GM12874 (cell line): ENCODE results near the gene CROCC.
"Not testable (repeated sequence)": the region's sequence is repeated elsewhere in the genome, so short reads cannot be mapped to it uniquely, and the experiment has no call there.

ENCODE experiments used
- TF ChIP-seq, protein P1 (sequence below): IDR thresholded peaks from 2 replicates; pipeline ENCODE4 v1.5.1; 2011; ENCODE audit warnings: low read depth, mild to moderate bottlenecking, control low read depth, low read length, moderate library complexity; ENCODE audit not compliant: insufficient read depth

CROCC gene, protein sequence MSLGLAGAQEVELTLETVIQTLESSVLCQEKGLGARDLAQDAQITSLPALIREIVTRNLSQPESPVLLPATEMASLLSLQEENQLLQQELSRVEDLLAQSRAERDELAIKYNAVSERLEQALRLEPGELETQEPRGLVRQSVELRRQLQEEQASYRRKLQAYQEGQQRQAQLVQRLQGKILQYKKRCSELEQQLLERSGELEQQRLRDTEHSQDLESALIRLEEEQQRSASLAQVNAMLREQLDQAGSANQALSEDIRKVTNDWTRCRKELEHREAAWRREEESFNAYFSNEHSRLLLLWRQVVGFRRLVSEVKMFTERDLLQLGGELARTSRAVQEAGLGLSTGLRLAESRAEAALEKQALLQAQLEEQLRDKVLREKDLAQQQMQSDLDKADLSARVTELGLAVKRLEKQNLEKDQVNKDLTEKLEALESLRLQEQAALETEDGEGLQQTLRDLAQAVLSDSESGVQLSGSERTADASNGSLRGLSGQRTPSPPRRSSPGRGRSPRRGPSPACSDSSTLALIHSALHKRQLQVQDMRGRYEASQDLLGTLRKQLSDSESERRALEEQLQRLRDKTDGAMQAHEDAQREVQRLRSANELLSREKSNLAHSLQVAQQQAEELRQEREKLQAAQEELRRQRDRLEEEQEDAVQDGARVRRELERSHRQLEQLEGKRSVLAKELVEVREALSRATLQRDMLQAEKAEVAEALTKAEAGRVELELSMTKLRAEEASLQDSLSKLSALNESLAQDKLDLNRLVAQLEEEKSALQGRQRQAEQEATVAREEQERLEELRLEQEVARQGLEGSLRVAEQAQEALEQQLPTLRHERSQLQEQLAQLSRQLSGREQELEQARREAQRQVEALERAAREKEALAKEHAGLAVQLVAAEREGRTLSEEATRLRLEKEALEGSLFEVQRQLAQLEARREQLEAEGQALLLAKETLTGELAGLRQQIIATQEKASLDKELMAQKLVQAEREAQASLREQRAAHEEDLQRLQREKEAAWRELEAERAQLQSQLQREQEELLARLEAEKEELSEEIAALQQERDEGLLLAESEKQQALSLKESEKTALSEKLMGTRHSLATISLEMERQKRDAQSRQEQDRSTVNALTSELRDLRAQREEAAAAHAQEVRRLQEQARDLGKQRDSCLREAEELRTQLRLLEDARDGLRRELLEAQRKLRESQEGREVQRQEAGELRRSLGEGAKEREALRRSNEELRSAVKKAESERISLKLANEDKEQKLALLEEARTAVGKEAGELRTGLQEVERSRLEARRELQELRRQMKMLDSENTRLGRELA (N-terminal part only)

DNA sequence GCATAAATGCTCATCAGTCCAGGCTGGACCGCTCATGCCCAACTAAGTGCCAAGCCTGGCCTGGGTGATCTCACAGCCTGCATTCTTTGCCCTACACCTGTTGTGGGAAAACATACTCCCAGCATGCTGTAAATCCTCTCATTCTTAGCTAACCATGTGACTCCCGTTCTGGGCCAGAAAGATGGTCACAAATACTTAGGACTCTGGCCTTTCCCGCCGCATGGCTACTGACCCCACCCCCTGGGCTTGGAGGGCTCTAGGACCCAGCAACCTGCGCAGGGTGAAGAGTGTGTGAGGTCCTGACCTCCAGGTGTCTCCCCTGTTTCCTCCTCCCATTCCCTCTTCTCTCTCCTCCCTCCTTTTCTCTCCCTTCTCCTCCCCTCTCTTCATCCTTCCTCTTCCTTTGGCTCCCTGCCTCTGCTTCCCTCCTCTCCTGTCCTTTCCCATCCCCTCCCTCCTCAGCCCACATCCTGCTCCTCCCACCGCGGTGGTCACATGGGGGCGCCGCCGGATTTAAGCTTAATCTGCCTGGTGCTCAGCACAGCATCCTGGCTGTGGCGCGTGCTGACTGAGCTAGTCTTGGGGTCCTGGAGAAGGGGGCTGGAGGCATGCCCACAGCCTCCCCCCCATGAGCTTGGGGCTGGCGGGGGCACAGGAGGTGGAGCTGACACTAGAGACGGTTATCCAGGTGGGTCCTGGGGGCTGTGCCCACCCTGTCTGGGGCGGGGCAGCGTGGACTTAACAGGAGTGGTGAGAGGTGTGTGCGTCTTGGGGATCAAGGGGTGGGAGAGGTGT lies at the start of gene CROCC:
Gene CROCC, plus strand, starts transcription at position 541 of the 795 bp plus-strand sequence. Its CDS starts 88 bp downstream, at position 629.
- TF ChIP-seq, protein P1, sequence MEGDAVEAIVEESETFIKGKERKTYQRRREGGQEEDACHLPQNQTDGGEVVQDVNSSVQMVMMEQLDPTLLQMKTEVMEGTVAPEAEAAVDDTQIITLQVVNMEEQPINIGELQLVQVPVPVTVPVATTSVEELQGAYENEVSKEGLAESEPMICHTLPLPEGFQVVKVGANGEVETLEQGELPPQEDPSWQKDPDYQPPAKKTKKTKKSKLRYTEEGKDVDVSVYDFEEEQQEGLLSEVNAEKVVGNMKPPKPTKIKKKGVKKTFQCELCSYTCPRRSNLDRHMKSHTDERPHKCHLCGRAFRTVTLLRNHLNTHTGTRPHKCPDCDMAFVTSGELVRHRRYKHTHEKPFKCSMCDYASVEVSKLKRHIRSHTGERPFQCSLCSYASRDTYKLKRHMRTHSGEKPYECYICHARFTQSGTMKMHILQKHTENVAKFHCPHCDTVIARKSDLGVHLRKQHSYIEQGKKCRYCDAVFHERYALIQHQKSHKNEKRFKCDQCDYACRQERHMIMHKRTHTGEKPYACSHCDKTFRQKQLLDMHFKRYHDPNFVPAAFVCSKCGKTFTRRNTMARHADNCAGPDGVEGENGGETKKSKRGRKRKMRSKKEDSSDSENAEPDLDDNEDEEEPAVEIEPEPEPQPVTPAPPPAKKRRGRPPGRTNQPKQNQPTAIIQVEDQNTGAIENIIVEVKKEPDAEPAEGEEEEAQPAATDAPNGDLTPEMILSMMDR: no peak

DNA sequence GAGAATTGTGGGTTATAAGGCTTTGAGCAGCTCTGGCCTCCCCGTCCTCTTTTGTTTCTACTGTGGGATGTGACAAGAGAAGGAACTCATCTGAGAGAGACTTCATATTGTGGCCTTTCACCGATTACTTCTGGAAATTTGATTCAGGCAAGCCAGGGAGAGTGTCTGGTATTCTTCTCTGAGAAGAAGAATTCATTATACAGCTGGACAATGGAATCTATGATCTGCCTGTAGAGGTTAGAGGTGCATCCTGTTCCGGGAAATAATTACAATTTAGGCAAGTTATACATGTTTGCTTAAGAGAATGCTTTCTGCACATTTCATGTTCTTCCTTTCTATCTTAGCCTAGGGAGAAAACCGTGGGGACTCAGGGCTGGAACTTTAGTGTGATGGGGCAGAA lies 38.7 kb upstream of the CROCC start:
- TF ChIP-seq, protein P1: no peak

DNA sequence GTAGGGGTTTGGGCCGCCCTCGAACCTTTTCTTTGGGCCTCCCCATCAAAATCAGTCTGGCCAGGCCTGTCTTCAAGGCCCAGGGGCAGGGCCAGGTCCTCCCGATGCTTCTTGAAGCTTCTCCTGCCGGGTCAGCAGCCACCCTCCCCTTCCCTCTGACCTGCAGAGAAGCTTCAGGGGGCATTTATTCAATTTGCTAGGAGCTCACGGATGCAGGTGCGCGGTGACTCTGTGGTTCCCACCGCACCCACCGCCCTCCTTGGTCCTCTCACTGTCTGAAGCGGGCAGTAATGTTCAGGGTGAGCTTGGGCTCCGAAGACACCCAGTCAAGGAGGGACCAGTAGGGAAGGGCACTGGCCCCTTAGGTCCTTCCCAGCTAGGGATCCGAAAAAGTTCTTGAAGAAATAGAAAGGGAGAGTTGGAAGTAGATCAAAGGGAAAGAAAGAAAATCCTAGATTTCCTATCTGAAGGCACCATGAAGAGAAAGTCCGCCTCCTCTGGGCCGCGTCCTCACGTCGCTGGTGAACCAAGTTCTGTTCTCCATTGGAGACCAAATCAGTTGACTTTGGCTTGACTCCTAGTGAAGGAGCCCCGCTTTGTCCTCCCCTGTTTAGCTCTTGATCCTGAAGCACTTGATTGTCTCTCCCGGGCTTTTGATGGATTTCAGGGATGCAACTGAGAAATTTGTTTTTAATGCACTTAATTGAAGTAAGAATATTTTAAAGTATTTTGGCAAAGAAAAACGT lies 34.7 kb upstream of the CROCC start:
- TF ChIP-seq, protein P1: no peak

DNA sequence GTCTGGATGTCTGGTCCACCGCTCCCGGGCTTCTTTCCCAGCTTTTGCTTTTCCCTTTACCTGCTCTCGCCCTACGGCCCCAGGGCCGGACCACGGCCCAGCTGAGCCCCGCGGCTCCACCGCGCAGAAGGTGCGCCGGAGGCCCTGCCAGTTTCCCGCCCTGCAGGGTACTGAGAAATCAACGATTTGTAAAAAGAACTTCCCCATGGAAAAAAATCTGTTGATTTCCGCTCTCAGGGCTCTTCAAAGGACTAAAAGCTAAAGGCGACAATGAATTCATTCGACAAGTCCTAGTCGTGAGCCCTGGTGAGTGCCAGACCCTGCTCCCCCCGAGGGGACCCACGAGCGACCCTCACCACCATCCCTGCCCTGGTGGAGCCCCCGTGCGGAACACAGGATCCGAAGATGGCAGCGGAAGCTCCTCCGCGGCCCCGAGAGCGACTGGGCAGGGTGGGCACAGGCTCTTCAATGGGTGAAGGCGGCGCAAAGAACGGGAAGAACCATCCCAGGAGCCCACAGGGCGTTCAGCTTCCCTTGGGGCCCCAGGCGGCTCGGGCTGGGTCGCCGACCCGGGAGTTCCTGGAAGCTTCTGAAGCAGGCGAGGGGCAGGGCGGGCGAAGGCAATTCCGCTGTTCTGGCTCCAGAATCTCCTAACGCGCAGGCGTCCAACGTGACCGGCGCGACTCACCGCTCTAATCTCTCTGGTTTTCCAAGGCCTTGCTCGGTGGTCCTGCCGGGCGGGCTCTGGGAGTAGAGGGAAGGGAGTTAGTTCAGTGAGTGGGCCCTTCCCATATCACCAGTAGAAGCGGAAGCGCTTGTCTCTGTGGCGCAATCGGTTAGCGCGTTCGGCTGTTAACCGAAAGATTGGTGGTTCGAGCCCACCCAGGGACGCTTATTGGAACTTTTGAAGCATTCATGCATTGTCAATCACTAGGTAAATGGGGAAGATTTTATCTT lies 32.6 kb upstream of the CROCC start:
- TF ChIP-seq, protein P1: no peak

DNA sequence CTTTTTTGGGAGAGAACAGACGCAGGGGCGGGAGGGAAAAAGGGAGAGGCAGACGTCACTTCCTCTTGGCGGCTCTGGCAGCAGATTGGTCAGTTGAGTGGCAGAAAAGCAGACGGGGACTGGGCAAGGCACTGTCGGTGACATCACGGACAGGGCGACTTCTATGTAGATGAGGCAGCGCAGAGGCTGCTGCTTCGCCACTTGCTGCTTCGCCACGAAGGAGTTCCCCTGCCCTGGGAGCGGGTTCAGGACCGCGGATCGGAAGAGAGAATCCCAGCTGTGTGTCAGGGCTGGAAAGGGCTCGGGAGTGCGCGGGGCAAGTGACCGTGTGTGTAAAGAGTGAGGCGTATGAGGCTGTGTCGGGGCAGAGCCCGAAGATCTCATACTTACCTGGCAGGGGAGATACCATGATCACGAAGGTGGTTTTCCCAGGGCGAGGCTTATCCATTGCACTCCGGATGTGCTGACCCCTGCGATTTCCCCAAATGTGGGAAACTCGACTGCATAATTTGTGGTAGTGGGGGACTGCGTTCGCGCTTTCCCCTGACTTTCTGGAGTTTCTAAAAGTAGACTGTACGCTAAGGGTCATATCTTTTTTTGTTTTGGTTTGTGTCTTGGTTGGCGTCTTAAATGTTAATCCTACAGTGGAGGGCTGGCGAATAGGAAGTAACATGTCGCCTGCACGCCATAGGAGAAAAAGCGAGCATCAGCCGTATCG lies 26.0 kb upstream of the CROCC start, which contains the start of gene RNU1-2:
Gene RNU1-2, plus strand, starts transcription at position 383 of the 718 bp plus-strand sequence.
- TF ChIP-seq, protein P1: not testable (repeated sequence)
